HepG2 (cell line): ENCODE measurements around the gene POU6F1. TPM values are rescaled to one million over a fixed set of nuclear protein-coding genes. Genes with fewer than 3 reads are reported as not detected.

Experiments
- BCL6 ChIP-seq: IDR thresholded peaks from 2 replicates; pipeline ENCODE4 v1.6.1; 2016; ENCODE audit warnings: missing genetic modification reagents, missing compliant biosample characterization
- CBX5 ChIP-seq: sonication (generic); formaldehyde crosslinking; IDR thresholded peaks from 2 replicates; pipeline ENCODE4 v1.4.0; 2020; ENCODE audit warnings: missing genetic modification reagents, borderline replicate concordance
- CCDC6 ChIP-seq: sonication (generic); formaldehyde crosslinking; IDR thresholded peaks from 2 replicates; pipeline ENCODE4 v1.8.1; 2022; ENCODE audit warnings: mild to moderate bottlenecking, missing genetic modification reagents, moderate library complexity
- GATA4 ChIP-seq: sonication (generic); IDR thresholded peaks from 2 replicates; pipeline ENCODE4 v1.6.1; 2016; ENCODE audit warnings: antibody characterized with exemption, low read depth, borderline replicate concordance
- GZF1 ChIP-seq: sonication (generic); formaldehyde crosslinking; IDR thresholded peaks from 2 replicates; pipeline ENCODE4 v1.5.1; 2020; ENCODE audit warnings: mild to moderate bottlenecking, missing genetic modification reagents
- HHEX ChIP-seq: IDR thresholded peaks from 2 replicates; pipeline ENCODE4 v1.6.1; 2016; ENCODE audit warnings: control low read depth
- PRMT3 ChIP-seq: sonication (generic); formaldehyde crosslinking; IDR thresholded peaks from 2 replicates; pipeline ENCODE4 v1.8.1; 2022; ENCODE audit warnings: low read depth, mild to moderate bottlenecking, moderate library complexity, missing genetic modification reagents, borderline replicate concordance
- RAD21 ChIP-seq: fragments of 450-650 bp; formaldehyde crosslinking; IDR thresholded peaks from 2 replicates; pipeline ENCODE4 v1.5.0; 2020; ENCODE audit warnings: mild to moderate bottlenecking
- RBM22 ChIP-seq: fragments of 200-400 bp; formaldehyde crosslinking; optimal IDR thresholded peaks from 2 replicates; pipeline ENCODE3; 2017; ENCODE audit warnings: mild to moderate bottlenecking, low read length, moderate library complexity
- SETDB1 ChIP-seq: sonication (generic); formaldehyde crosslinking; IDR thresholded peaks from 2 replicates; pipeline ENCODE4 v1.5.1; 2020; ENCODE audit warnings: missing genetic modification reagents, mild to moderate bottlenecking, borderline replicate concordance
- SP140L ChIP-seq: sonication (generic); formaldehyde crosslinking; IDR thresholded peaks from 2 replicates; pipeline ENCODE4 v1.4.0; 2020; ENCODE audit warnings: missing genetic modification reagents, borderline replicate concordance
- STAT6 ChIP-seq: sonication (generic); formaldehyde crosslinking; IDR thresholded peaks from 2 replicates; pipeline ENCODE4 v1.4.0; 2020; ENCODE audit warnings: missing genetic modification reagents, mild to moderate bottlenecking, borderline replicate concordance
- TFDP2 ChIP-seq: sonication (generic); formaldehyde crosslinking; IDR thresholded peaks from 2 replicates; pipeline ENCODE4 v1.4.0; 2020; ENCODE audit warnings: missing genetic modification reagents
- ZMYM2 ChIP-seq: sonication (generic); formaldehyde crosslinking; IDR thresholded peaks from 2 replicates; pipeline ENCODE4 v1.8.0; 2022; ENCODE audit warnings: mild to moderate bottlenecking, missing genetic modification reagents
- ZNF318 ChIP-seq: sonication (generic); formaldehyde crosslinking; IDR thresholded peaks from 2 replicates; pipeline ENCODE4 v1.4.0; 2020; ENCODE audit warnings: mild to moderate bottlenecking, missing genetic modification reagents
- ZNF367 ChIP-seq: sonication (generic); formaldehyde crosslinking; IDR thresholded peaks from 2 replicates; pipeline ENCODE4 v1.4.0; 2020; ENCODE audit warnings: missing genetic modification reagents, borderline replicate concordance
- ZNF446 ChIP-seq: sonication (generic); formaldehyde crosslinking; IDR thresholded peaks from 2 replicates; pipeline ENCODE4 v1.5.0; 2020; ENCODE audit warnings: mild to moderate bottlenecking, missing genetic modification reagents
- polyA plus RNA-seq, 8 experiments: library from polyadenylated mRNA; depleted of rRNA in 3 of 8; stranded (reverse) in 7 of 8; unstranded in 1 of 8; fragments of >200 nt; fragmentation: Illumina TruSeq in 4 of 8; extraction: Trizol in 4 of 8; gene quantifications; 2 replicates each; pipeline versions ENCODE4 v1.2.1 to v1.2.3, GENCODE V29; 2011 to 2016; ENCODE audit warnings: low read depth in 4 of 8, missing spikeins in 1 of 8, mixed read lengths in 1 of 8; ENCODE audit not compliant: insufficient read depth in 1 of 8
- total RNA-seq, 5 experiments: library from RNA; depleted of rRNA; stranded (reverse); fragments of >200 nt; fragmentation: Illumina TruSeq; extraction: Trizol; gene quantifications; 2 replicates each; pipeline ENCODE4 v1.2.3, GENCODE V29; 2016; ENCODE audit warnings: low read depth in 1 of 5

POU6F1 gene
- total and polyA plus RNA-seq, 2 of the 13 experiments (the other 11 are each of a cell fraction or from before 2014, with no cell fraction given), result 0.48 to 0.51 TPM

GRCh38 chr12:51172515-51173431 is 45.1 kb downstream of the POU6F1 start, which contains the start of gene TFCP2 (continued):
- no peak for TF ChIP-seq ZNF318 (CRISPR knock-in tag)
- TF ChIP-seq ZNF446, result peak; percentile 77; the same call in 1 of the 2 replicates
- TF ChIP-seq STAT6 (CRISPR knock-in tag), result no peak
- TF ChIP-seq GZF1, result no peak
- no peak for TF ChIP-seq TFDP2 (CRISPR knock-in tag)
- TF ChIP-seq BCL6 (CRISPR knock-in tag), result no peak
- peak; percentile 33; the same call in 1 of the 2 replicates for TF ChIP-seq GATA4
- no peak for TF ChIP-seq SETDB1
- no peak; the same call in 1 of the 2 replicates for TF ChIP-seq CBX5 (CRISPR knock-in tag)
- no peak for TF ChIP-seq RAD21 (CRISPR knock-in tag)
- TF ChIP-seq RBM22, result no peak
- TF ChIP-seq SP140L (CRISPR knock-in tag), result no peak
- TF ChIP-seq CCDC6 (CRISPR knock-in tag), result no peak
- no peak for TF ChIP-seq ZNF367 (CRISPR knock-in tag)
- 0 out of 2 replicates have a peak, but pooled peaks have one; percentile 10 for TF ChIP-seq HHEX
- TF ChIP-seq ZMYM2, result no peak; the same call in 1 of the 2 replicates
- TF ChIP-seq PRMT3 (CRISPR knock-in tag), result no peak
